OCI-LY3 (cell line): ENCODE results near the gene PLA2G4C.

Source experiments
- CTCF ChIP-seq: fragments of 200-600, 300-600 bp; sonication (generic); IDR thresholded peaks from 2 replicates; pipeline ENCODE4 v1.5.1; 2014; ENCODE audit warnings: antibody characterized with exemption, low read length, low read depth
- EZH2phosphoT487 ChIP-seq: fragments of 200-600 bp; shearing (Covaris generic); IDR thresholded peaks from 2 replicates; pipeline ENCODE4 v1.6.1; 2018; ENCODE audit warnings: antibody characterized with exemption, mixed run types, low read depth

GRCh38 chr19:48147597-48148175, 37.1 kb upstream of the PLA2G4C start:
- TF ChIP-seq CTCF (no peak), EZH2phosphoT487 (no peak)
